Activated T-helper 1 cell treated with anti-CD3 and anti-CD28 coated beads, Interleukin-2, amount 50 U/mL, for 16 hours (primary cell): ENCODE data around the gene ALG11.

Source experiments
- DNase-seq, 2 donors: peaks; one replicate each; pipeline ENCODE4 v3.0.0-alpha.2; 2020; ENCODE audit warnings: low read depth in 1 of 2, low spot score in 1 of 2

ALG11 gene

DNA sequence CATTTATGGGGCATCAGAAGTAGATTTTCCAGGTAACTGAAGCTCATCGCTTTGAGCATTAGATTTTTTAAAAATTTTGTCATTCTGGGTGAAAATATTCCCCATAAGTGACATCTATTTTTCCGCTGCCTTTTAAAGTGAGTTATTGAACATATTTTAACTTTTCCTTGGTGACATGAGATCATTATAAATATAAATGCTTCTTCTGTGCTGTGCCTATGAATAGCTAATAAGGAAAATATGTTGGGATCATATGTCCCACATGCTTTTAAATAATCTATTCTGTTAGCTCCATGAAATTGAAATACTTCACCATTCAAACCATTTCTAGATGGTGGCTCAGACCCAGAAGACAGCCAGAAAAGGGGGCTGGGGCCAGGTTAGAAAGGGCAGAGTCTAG is 15.0 kb upstream of the ALG11 start:
- DNase-seq, result no peak

DNA sequence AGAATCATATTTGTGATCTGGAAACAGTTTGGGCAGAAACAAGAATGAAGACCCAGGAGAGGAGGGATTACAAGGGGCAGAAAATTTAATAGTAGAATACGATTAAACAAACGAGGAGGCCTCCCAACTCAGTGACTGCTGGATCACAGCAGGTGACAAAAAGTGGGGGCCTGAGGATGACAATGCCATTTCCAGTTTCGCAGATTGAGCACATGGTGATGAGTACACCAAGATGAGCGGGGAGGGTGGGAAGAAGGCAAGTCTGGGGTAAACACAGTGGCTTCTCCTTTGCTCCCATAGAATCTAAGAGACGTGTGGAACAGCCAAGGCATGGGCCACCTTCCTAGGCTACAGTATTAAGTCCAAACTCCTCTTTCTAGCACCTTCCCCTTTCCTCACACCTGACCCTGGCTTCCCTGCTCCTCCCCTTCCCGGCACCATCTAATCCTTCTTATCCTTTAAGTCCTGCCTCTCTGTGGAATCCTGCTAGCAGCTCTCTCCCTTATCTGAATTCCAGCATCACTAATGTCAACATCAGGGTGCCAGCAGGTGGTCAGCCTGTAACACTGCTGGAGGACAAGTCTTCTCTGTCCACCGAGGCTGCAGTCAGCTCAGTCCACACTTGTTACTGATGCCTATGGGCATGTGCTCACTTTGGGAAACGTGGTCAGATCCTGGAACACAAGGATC is 14.4 kb upstream of the ALG11 start:
- DNase-seq, result no peak

DNA sequence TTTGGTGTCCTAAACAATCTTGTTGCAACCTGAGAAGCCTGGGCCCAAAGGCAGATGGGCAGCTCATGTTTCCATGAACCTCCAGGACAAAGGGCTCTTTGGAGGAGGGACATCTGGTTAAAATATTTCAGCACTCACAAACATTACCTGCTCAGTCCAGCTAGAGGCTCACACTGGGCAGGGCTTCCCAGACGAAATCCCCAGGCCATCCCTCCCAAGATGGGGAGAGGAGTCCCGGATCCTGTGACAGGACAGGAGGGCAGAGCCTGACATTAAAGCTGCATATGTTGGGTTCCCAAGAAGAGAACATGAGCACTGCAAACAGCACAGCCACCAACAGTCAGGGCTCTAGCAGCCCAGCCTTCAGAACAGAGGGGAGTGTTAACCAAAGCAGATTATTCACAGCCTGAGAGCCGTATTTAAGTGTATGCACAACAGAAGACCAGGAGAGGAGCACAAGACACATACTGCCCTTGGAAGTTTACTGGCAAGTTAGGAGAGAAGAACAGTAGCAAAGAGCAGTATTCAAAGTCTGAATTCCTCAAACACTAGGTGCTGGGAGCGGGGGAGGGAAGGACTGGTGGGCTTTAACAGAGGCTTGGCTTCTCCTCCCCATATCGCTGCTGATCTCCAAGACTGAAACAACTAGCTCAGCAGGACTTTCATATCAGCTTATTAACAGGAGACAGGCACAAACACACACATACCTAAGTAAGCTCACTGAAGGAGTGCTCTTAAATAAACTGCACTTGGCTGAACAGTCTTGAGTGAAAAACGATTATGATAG is 13.3 kb upstream of the ALG11 start:
- DNase-seq, result no peak

DNA sequence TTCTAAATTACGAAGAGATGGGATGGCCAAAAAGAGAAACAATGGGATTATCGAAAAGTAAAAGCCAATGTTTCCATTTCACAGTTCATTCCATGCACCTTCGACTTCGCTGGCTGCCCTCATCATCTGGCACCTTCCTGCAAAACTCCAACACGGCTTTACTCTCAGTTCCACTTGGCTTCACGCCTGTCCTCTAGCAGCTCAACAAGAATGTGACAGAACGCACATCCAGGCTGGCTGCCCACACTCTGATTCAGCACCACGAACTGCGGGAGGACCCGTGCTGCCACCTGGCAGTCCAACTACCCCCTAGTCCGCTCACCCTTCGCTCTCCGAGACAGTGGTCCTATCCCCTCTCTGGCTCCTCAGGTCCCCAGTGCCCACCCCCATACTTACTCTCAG is 12.7 kb upstream of the ALG11 start:
- no peak for DNase-seq

DNA sequence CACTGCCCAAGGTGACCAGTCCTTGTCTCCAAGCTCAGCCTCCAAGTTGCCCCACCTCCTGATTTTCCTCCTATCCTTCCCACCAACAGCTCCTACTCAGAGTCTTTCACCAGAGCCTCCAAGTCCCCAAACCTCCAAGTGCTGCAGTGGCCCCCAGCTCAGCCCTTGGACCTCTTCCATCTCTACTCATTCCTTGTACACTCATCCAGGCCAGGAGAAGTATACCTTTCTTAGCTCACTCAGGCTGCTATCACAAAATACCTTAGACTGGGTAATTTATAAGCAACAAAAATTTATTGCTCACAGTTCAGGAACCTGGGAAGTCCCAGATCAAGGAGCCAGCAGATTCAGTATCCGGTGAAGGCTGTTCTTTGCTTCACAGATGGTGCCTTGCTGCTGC is 12.3 kb upstream of the ALG11 start:
- no peak for DNase-seq

DNA sequence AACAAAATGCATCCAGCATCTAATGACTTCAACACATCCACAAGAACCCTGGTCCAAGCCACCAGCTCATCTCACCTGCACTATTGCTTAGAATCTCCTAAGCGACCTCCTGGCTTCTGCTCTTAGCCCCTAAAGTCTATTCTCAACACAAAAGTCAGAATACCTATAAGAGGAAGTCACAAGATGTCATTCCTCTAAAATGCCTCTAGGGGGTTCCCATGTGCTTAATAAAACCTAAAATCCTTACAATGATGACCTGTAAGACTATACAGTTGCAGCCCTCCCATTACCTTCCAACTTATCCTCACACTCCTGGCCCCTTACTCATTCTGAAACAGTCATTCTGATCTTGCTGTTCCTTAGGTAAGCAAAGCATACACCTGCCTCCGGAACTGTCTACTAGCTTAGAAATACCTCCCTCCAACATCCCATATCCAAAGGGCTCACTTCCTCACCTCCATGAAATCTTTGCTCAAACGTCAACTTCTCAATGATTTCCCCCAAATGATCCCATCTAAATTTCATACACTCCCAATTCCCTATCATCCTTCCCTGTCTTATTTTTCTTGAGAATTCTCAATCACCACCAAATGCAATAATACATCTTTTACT is 11.0 kb upstream of the ALG11 start:
- no peak for DNase-seq

DNA sequence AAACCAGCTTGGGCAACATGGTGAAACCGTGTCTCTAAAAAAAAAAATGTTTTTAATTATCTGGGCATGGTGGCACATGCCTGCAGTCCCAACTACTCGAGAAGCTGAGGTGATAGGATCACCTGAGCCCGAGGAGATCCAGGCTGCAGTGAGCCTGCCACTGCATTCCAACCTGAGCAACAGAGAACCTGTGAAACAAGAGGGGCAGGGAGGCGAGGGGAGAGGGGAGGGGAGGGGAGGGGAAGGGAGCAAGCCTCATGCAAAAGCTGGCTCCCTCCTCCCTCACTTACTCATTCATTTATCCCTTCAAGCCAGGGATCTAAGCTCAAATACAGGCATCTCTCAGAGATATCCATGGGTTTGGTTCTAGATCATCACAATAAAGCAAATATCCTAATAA is 9.8 kb upstream of the ALG11 start:
- DNase-seq, result no peak

DNA sequence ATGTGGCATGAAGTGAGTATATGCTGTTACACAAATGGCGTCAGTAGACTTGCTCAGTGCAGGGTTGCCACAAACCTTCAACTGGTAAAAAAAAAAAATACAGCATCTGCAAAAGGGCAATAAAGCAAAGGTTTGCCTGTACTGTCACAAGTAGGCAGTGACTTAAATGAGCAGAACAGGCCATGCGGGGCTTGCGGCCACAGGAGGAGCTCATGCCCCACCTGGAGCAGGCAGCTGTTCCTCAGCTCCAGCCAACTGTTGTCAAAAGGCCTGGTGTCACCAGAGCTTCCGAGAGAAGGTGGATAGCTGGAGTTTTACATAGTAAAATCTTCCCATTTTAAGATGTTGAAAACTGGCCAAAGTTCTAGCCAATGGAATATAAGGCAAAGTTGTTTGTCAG is 8.7 kb upstream of the ALG11 start:
- no peak for DNase-seq

DNA sequence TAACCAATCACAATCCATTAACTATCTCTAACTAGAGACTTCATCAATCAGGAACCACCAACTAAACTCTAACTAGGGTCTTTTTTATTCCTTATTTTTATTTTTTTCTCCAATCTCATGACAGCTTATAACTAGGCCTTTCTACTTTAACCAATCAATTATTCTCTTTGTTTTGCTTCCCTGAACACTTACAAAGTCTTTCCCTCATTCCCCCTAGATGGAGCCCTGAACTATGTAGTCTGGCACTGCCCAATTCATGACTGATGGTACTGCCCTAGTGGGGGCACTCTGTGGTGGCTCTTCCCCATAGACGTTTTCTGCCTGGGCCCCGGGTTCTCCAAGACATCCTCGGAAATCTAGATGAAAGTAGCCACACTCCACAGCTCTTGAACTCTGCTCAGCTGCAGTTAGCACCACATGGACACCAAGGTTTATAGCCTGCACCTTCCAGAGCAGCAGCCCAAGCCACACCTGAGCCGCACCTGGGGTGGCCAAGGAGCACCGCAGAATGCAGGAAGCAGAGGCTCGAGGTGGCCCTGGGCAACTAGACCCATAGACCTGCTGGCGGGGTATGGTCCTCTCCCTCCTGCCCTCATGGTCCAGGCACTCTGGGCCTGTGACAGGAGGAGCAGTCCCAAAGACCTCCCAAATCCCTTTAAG is 7.6 kb upstream of the ALG11 start:
- no peak for DNase-seq

DNA sequence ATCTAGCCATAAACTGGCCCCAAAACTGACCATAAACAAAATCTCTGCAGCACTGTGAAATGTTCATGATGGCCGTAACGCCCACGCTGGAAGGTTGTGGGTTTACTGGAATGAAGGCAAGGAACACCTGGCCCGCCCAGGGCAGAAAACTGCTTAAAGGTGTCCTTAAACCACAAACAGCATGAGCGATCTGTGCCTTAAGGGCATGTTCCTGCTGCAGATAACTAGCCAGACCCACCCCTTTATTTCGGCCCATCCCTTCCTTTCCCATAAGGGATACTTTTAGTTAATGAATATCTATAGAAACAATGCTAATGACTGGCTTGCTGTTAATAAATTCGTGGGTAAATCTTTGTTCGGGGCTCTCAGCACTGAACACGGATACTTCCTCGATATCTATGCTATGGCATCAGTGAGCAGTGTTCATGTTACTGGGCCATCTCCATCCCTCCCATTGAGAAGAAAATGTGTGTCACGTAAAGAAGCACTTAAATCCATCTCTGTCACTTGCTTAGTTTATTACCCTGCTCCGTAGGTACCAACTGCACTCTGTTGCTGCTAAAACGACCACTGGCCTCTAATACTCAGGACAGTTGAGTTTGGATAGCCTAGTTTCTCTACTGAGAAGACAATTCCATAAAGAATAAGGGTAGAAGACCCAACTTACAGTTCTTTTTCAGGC is 6.2 kb upstream of the ALG11 start:
- no peak for DNase-seq

DNA sequence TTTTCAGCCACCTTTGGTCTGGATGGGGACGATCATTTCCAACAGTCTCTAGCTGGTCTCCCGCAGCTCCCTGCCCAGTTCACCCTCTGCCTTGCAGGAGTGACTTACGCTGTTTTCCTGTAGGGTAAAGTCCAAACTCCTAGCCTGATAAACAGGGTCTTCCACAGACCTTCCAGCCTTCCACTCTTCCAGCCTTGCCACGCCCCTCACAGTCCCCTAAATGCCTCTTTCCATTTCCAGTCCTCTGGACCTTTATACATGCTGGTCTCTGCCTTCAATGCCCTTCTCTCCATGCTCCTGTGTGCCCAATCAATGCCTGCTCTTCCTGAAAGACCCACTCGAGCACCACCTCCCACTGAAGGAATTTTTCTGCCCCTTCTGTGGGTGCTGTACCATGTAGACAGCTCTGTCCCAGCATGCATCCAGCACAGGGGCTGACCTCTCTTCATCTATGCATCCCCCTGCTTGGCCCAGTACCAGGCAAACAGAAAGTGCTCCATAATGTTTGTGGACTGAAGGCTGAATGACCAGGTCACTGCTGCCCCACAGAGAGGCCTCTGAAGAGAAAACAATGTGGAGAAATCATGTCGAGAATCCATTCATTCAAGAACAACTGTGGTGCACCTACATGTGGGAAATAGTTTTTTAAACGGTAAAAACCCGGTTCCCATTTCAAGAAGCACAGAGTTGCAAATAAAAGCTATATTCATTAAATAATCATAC is 5.5 kb upstream of the ALG11 start:
- no peak for DNase-seq

DNA sequence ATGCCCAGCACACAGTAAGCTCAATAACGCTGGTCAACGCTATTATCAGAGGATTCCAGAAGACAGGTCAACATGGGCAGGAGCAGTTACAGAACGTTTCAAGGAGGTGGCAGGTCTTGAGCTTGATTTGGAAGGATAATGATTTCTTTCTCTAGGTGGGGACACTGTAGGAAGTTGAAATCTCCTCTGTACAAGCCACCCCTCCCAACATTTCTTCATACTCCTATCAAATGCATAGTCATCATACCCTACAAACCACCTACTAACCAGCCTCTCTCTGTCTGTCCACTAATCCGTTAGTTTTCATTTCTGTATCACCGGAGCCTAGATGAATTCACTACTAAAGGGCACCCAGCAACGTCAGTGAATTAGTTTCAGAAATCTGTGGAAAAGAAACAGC is 2.3 kb upstream of the ALG11 start:
- no peak for DNase-seq

DNA sequence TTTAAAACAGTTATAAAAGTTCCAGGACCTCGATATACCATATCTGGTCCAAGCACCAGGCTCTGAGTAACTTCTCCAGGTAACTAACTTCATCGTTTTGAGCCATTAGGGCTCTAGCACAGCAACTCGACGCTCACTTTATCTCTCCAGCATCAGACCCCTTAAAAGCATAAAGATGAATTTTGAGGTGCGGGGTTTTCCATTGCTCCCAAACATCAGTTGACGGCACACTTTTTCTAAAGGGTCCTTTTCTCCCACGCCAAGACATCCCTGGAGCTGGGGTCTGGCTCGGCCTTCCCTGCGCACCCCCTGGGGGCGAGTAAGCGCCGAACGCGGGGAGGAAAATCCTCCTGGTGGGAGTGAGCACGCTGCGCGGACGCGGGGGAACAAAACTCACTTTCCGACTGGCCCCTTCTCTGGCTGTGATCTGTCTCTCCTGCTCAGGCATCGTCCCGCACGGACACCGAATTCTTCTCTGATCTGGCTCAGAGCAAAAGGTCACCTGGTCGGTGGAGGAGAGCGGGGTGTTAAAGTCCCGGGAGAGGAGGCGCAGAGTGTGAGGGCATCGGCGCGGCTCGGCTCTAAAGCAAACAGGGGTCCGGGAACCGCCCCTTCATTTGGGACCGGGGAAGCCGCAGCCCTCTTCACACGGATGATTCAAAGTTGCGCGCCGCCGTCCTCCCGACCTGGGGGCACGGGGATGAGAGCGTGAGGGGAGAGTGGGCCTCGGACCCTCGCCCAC is 1.1 kb upstream of the ALG11 start, which contains the start of gene ATP7B:
Gene ATP7B, minus strand, starts transcription at position 561 of the 742 bp plus-strand sequence. Its CDS starts 113 bp downstream, at position 448.
- DNase-seq, result peak in 1 of 2 donors; percentile 2

DNA sequence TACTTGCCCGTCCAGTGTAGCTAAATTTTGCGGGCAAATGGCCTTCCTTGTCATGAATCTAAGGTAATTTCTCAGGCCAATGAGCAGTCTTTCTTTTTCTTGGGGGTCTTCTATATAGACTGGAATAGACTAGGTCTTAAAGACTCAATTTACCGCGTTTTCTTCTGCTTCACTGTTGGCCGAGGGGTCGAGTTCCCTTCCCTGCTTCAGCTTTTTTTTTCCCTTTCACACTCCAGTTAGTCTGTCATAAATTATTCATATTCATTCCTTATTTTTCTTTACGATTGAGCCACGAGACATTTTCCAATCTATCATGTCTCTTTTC is 276 bp downstream of the ALG11 start:
- no peak for DNase-seq

DNA sequence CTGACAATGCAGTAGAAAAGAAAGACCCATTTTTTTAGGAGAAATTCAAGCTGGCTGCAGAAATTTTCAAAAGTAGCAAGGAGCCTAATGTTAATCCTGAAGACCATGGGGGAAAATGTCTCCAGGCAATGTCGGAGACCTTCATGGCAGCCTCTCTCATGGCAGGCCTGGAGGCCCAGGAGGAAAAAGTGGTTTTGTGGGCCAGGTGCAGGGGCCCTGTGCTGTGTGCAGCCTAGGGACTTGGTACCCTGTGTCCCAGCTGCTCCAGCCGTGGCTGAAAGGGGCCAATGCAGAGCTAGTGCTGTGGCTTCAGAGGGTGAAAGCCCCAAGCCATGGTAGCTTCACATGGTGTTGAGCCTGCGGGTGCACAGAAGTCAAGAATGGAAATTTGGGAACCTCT is 4.1 kb downstream of the ALG11 start:
- no peak for DNase-seq

DNA sequence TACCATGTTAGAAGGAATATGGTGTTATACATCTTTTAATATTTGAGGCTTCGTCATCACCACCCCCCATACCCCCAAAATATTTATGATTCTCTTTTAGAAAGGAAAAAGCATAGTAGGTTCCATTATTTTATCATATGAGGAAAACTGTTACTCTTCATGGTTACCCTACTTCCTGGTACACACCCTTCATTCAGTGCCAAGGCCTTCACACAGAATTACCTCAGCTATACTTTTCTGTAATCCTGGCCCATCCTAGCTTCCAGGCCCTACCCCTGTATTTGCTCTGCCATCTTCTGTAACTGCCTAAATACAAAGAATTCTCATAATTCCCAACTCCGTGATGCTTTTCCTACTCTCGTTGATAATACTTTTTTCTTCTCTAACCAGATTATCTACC is 8.0 kb downstream of the ALG11 start:
- DNase-seq, result no peak

DNA sequence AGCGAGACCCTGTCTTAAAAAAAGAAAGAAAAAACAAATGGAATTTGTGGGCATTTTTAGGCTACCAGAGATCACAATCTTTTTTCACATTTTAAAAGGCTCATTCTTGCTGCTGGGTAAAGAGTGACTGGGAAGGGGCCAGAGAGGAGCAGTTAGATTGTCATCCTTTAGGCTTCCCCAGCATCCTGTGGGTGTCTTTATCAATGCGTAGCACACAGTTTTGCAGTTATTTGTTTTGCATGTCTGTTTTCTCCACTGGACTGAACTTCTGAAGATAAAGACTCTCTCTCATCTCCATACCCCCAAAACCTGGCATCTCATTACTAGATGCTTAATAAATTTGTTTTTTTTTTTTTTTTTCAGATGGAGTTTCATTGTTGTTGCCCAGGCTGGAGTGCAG is 10.2 kb downstream of the ALG11 start:
- no peak for DNase-seq

DNA sequence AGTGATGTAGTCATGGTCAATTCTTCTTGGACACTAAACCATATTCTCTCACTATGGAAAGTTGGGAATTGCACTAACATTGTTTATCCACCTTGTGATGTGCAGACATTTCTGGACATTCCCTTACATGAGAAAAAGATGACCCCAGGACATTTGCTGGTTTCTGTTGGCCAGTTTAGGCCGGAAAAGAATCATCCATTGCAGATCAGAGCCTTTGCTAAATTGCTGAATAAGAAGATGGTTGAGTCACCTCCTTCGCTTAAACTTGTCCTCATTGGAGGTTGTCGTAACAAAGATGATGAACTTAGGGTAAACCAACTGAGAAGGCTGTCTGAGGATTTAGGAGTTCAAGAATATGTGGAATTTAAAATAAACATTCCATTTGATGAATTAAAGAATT is 12.3 kb downstream of the ALG11 start, which contains the start of gene UTP14C:
Gene UTP14C, plus strand, starts transcription at position 211 of the 400 bp plus-strand sequence. CDS start 4,114 bp downstream, outside the sequence.
- DNase-seq, result no peak

DNA sequence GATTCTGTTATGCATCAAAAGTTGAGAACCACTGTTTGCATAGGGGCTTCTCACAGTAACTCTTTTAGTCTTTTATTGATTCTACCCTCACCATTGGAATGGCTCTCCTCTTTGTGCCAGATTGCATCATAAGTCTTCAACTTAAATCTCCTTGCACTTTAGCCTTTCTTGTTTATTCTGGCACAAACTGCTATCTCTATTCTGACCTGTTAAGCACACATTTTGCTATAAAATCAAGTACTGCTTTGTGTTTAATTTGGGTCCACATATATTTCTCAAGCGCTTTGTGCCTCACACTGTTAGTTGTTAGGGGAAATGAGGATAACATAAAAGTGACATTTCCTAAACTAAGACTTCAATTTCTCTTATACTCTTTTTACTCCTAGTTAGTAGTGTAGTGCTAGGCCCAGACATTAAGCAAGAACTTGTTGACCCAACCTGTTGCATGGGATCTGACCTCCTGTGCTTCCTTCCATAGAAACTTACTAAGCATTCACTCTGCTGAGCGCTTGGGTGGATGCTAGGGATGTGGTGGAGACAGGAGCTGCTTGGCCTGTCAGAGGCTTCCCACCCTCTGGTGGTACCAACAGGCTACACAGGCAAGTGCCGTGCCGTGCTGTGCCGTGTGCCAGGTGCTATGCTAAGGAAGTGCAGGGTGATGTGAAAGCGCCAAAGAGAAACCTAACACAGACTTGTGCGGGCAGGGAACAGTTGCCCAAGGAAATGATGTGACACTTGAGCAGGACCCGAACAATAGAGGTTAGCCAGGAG is 13.5 kb downstream of the ALG11 start:
- DNase-seq, result no peak
